CD4-positive, CD25-positive, alpha-beta regulatory T cell (primary cell): Measurements from ENCODE around the gene OR51F2. TPM values are rescaled to one million over a fixed set of nuclear protein-coding genes. Genes with fewer than 3 reads are reported as not detected.

Experiments used
- ATAC-seq, 2 donors: fragments of 150-1000 bp; cut with Tn5 transposase; one replicate each; pipeline ENCODE4 v1.10.0; 2021; ENCODE audit warnings: low read depth in 2 of 2, moderate number of reproducible peaks in 2 of 2, moderate library complexity in 1 of 2
- DNase-seq, 3 donors: peaks; one replicate each; pipeline versions ENCODE4 v3.0.0 to v3.0.0-alpha.2; 2012 to 2022; ENCODE audit warnings: mixed read lengths in 1 of 3
- H3K27ac ChIP-seq: one replicate; pipeline ENCODE4 v1.7.0; 2013; ENCODE audit warnings: mild to moderate bottlenecking, low read length; ENCODE audit not compliant: insufficient read depth, poor library complexity, severe bottlenecking
- H3K27me3 ChIP-seq: one replicate; pipeline ENCODE4 v1.7.0; 2013; ENCODE audit warnings: low read length; ENCODE audit not compliant: control insufficient read depth, insufficient read depth
- H3K36me3 ChIP-seq: one replicate; pipeline ENCODE4 v1.7.0; 2013; ENCODE audit warnings: mild to moderate bottlenecking, low read length, moderate library complexity; ENCODE audit not compliant: control insufficient read depth, insufficient read depth
- H3K4me1 ChIP-seq: 2 replicates; pipeline ENCODE4 v1.7.0; 2013; ENCODE audit warnings: mild to moderate bottlenecking, low read length; ENCODE audit not compliant: insufficient read depth, control insufficient read depth, poor library complexity, severe bottlenecking
- H3K4me3 ChIP-seq: one replicate; pipeline ENCODE4 v1.7.0; 2013; ENCODE audit warnings: low read depth, mild to moderate bottlenecking, low read length, moderate library complexity
- H3K9me3 ChIP-seq, 2 experiments: 1 replicate in 1 of 2; 2 replicates in 1 of 2; pipeline ENCODE4 v1.7.0; 2013; ENCODE audit warnings: low read length in 2 of 2, mild to moderate bottlenecking in 1 of 2, moderate library complexity in 1 of 2; ENCODE audit not compliant: control insufficient read depth in 2 of 2
- H3K27ac Mint-ChIP-seq, 3 donors: one replicate each; pipeline ENCODE4 v1.8.0; 2020 to 2022; ENCODE audit warnings: mild to moderate bottlenecking in 3 of 3, mixed read lengths in 3 of 3, moderate library complexity in 2 of 3
- H3K27me3 Mint-ChIP-seq: one replicate; pipeline ENCODE4 v1.8.0; 2022; ENCODE audit warnings: mild to moderate bottlenecking, mixed read lengths
- H3K36me3 Mint-ChIP-seq: one replicate; pipeline ENCODE4 v1.8.0; 2020; ENCODE audit warnings: mixed read lengths
- H3K4me1 Mint-ChIP-seq, 4 donors: one replicate each; pipeline ENCODE4 v1.8.0; 2020 to 2022; ENCODE audit warnings: mixed read lengths in 4 of 4, mild to moderate bottlenecking in 1 of 4
- H3K4me3 Mint-ChIP-seq, 4 donors: one replicate each; pipeline ENCODE4 v1.8.0; 2020 to 2022; ENCODE audit warnings: mild to moderate bottlenecking in 4 of 4, mixed read lengths in 4 of 4, moderate library complexity in 3 of 4
- H3K9me3 Mint-ChIP-seq, 7 donors: one replicate each; pipeline ENCODE4 v1.8.0; 2020 to 2022; ENCODE audit warnings: mixed read lengths in 7 of 7, mild to moderate bottlenecking in 3 of 7, moderate library complexity in 2 of 7
- polyA plus RNA-seq, 4 donors: library from polyadenylated mRNA; unstranded; fragments of 300-500 nt; fragmentation: Illumina TruSeq; gene quantifications; one replicate each; pipeline ENCODE4 v1.2.3, GENCODE V29; 2021
- total RNA-seq: library from RNA; stranded (reverse); gene quantifications from one replicate; pipeline ENCODE4 v1.2.3, GENCODE V29; 2022

OR51F2 gene
- total and polyA plus RNA-seq, 5 donors from 2014 or later: not detected

DNA sequence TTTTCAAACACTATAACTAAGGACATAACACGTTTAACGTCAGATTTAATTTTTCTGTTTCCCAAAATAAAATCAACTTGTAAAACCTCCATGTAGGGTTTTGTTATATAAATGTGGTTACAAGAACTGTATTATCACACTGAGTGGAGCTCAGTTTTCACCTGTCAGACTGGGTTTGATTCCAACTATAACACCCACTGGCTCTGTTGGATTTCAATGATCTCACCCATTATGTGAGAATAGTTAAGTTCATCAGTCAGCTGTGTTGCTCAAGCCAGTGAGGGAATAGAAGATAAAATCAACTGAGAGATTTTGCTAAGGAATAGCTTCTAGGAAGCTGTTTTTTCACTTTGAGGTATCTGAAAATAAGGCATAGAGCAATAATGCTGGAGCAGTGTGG is 11.9 kb upstream of the OR51F2 start:
- H3K4me3 ChIP-seq: no peak overlapping the region
- ATAC-seq (no peak), DNase-seq (no peak)
- H3K4me1 ChIP-seq: no peaks in the 10 kb centered on the region
- no peaks in the 10 kb centered on the region for H3K27me3 Mint-ChIP-seq
- no peaks in the 10 kb centered on the region for H3K36me3 ChIP-seq
- peaks cover 0 to 4% (median 0%) of the 10 kb centered on the region in 7 donors for H3K9me3 Mint-ChIP-seq
- H3K36me3 Mint-ChIP-seq: no peaks in the 10 kb centered on the region
- no peaks in the 10 kb centered on the region for H3K4me1 Mint-ChIP-seq
- no peaks in the 10 kb centered on the region for H3K9me3 ChIP-seq
- H3K4me3 Mint-ChIP-seq: no peak overlapping the region
- no peak overlapping the region for H3K27ac ChIP-seq
- H3K27me3 ChIP-seq: no peaks in the 10 kb centered on the region
- no peak overlapping the region for H3K27ac Mint-ChIP-seq

DNA sequence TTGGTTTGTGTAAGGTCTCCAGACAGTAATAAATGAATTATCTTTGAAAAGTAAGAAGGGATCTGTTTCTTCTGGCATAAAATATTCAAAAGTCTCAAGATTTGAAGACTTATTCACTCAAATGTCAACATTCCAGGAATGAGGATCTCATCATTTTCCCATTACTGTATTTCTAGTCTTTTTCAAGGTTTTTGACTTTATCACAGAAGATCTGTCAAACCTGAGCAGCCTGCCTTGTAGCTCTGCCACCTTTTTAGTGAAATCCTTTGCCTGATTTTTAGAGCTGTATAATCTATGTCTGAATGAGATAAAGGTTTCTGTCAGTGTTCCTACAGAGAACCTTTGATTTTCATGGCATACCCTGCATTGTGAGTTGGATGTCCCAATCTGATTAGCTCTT is 4.0 kb downstream of the OR51F2 start:
- H3K4me1 ChIP-seq: no peaks in the 10 kb centered on the region
- no peak overlapping the region for H3K4me3 ChIP-seq
- Mint-ChIP-seq H3K27ac (no peak overlapping the region), H3K36me3 (no peaks in the 10 kb centered on the region), H3K4me3 (no peak overlapping the region), H3K4me1 (no peaks in the 10 kb centered on the region), H3K9me3 (peaks cover 0 to 3% (median 0%) of the 10 kb centered on the region in 7 donors), H3K27me3 (no peaks in the 10 kb centered on the region)
- H3K27me3 ChIP-seq: no peaks in the 10 kb centered on the region
- ATAC-seq: no peak
- no peaks in the 10 kb centered on the region for H3K36me3 ChIP-seq
- H3K27ac ChIP-seq: no peak overlapping the region
- no peak for DNase-seq
- H3K9me3 ChIP-seq: no peaks in the 10 kb centered on the region

DNA sequence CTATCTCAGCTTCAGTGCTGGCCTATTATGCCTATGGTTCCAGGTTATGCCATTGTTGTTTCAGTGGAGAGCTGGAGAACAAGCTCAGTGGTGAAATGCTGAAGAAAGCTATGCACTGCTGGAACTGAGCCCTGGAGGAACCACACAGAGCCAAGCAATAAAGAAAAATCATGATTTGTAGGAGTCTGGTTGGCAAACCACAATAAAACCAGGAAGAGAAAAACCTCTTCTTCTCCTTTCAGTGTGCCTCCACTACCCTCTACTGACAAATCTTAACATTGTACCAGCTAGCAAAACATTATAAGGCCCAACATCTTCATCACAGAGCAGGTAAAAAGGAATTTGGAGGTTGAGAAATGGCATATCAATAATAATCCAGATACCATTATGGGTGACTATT is 5.3 kb downstream of the OR51F2 start:
- Histone ChIP-seq H3K27ac (no peak overlapping the region), H3K4me1 (no peaks in the 10 kb centered on the region), H3K9me3 (no peaks in the 10 kb centered on the region), H3K36me3 (no peaks in the 10 kb centered on the region), H3K4me3 (no peak overlapping the region), H3K27me3 (no peaks in the 10 kb centered on the region)
- no peak for ATAC-seq
- H3K9me3 Mint-ChIP-seq: peaks cover 0 to 3% (median 0%) of the 10 kb centered on the region in 7 donors
- DNase-seq: no peak
- H3K27ac Mint-ChIP-seq: no peak overlapping the region
- H3K4me1 Mint-ChIP-seq: no peaks in the 10 kb centered on the region
- H3K4me3 Mint-ChIP-seq: no peak overlapping the region
- no peaks in the 10 kb centered on the region for H3K36me3 Mint-ChIP-seq
- no peaks in the 10 kb centered on the region for H3K27me3 Mint-ChIP-seq

DNA sequence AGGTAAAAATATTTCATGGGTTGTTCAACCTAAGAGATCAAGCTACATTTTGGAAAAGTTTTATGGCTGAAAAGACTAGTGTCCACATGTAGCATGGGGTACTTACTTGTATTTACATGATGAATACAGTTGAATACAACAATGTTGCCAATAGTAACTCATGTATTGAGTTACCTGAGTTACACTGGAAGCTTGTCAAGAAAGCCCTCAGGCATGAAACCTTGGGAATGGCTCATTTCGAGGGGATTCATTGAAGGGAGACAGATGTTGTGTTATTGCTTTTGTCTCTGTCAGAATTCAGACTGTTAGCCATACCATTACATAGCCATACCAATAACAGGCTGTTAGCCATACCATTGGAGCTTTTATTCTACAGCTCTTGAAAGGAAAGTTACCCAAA is 9.2 kb downstream of the OR51F2 start:
- ATAC-seq (no peak), DNase-seq (no peak)
- no peaks in the 10 kb centered on the region for H3K4me1 ChIP-seq
- H3K4me3 ChIP-seq: no peak overlapping the region
- no peaks in the 10 kb centered on the region for H3K27me3 ChIP-seq
- H3K36me3 ChIP-seq: no peaks in the 10 kb centered on the region
- Mint-ChIP-seq H3K4me3 (no peak overlapping the region), H3K27ac (no peak overlapping the region), H3K27me3 (no peaks in the 10 kb centered on the region), H3K9me3 (peaks cover 0 to 4% (median 0%) of the 10 kb centered on the region in 7 donors), H3K4me1 (no peaks in the 10 kb centered on the region), H3K36me3 (no peaks in the 10 kb centered on the region)
- H3K9me3 ChIP-seq: no peaks in the 10 kb centered on the region
- H3K27ac ChIP-seq: no peak overlapping the region

DNA sequence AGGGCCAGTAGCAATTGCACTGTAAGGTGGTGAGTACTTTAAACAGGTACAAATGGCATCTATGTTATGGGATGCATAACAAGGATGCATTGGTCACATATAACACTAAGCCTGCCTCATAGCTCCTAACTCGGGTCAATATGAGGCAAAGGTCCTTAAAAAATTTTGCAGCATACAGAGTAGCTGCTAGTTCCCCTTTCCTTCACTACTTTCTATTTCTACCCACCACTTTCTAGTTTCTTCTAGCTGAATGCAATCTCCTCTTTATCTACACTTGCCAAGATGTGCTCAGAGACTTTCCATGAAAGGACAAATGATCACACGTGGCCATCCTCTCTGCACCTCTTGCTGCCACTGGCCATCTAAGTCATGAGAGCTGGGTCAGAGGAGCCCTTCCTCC is 9.8 kb downstream of the OR51F2 start:
- H3K4me3 Mint-ChIP-seq: no peak overlapping the region
- Histone ChIP-seq H3K9me3 (no peaks in the 10 kb centered on the region), H3K4me1 (no peaks in the 10 kb centered on the region), H3K36me3 (no peaks in the 10 kb centered on the region), H3K27me3 (no peaks in the 10 kb centered on the region), H3K4me3 (no peak overlapping the region), H3K27ac (no peak overlapping the region)
- H3K4me1 Mint-ChIP-seq: no peaks in the 10 kb centered on the region
- no peak for ATAC-seq
- no peaks in the 10 kb centered on the region for H3K27me3 Mint-ChIP-seq
- H3K27ac Mint-ChIP-seq: no peak overlapping the region
- peaks cover 0 to 2% (median 0%) of the 10 kb centered on the region in 7 donors for H3K9me3 Mint-ChIP-seq
- DNase-seq: no peak
- no peaks in the 10 kb centered on the region for H3K36me3 Mint-ChIP-seq

DNA sequence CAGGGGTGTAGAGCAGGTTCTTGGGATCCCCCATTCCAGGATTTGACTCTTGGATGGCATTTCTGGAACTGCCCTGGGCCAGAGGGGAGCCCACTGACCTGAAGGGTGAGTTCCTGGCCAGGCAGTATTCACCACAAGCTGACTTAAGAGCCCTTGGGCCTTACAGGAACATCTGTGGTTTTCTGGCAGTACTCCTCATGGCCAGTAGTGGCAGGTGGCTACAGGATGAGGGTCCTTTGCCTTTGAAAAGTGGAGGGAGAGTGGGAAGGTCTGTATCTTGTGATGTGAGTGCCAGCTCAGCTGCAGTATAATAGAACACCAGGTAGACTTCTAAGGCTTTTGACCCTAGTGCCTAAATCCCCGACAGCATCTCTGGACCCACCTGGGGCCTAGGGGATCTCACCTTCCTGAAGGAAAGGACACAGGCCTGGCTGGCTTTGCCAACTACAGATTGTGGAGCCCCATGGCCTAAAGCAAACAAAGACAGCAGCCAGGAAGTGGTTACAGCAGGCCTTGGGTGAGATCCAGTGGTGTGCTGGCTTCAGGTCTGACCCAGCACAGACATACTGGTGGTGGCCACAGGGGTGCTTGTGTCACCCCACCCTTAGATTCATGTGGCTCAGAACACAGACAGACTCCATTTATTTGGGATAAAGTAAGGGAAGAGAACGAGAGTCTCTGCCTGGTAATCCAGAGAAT is 18.9 kb downstream of the OR51F2 start:
- ATAC-seq: no peak
- Mint-ChIP-seq H3K27me3 (peaks cover 4% of the 10 kb centered on the region), H3K9me3 (peaks cover 0 to 5% (median 0%) of the 10 kb centered on the region in 7 donors), H3K4me3 (no peak overlapping the region), H3K36me3 (no peaks in the 10 kb centered on the region), H3K4me1 (no peaks in the 10 kb centered on the region), H3K27ac (no peak overlapping the region)
- H3K27ac ChIP-seq: no peak overlapping the region
- DNase-seq: no peak
- H3K27me3 ChIP-seq: no peaks in the 10 kb centered on the region
- no peak overlapping the region for H3K4me3 ChIP-seq
- H3K4me1 ChIP-seq: no peaks in the 10 kb centered on the region
- no peaks in the 10 kb centered on the region for H3K36me3 ChIP-seq
- no peaks in the 10 kb centered on the region for H3K9me3 ChIP-seq

DNA sequence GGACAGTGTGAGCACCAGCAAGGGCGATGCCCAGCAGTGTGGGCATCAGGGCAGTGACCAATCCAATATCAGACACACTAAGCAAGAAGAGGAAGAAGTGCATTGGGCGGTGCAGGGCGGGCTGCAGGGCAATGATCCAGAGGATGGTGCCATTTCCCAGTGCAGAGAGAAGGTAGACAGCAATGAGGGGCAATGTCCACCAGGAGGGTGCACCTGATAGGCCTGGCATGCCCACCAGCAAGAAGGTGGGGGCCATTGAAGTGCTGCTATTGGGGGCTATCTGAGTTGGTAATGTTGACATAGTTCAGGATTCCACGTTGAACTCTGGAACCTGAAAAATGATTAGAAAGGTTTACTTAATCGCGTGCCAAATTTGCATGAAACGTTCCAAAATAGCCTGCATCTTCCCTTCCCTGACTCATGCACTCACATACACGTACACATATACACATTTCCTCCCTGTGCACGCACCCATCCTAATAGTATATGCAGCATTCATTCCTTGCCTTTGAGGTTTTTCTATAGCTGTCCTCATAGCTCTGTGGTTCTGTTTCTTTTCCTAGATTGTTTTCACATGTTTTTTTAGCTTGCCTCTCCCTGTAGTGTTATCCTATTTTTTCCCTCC is 27.9 kb downstream of the OR51F2 start, which contains the start of gene OR51S1:
TSS of gene OR51S1 (minus strand) at position 301 of the 625 bp plus-strand sequence. CDS start at position 301, 0 bp downstream.
- Histone ChIP-seq H3K27me3 (no peaks in the 10 kb centered on the region), H3K9me3 (no peaks in the 10 kb centered on the region), H3K36me3 (no peaks in the 10 kb centered on the region), H3K27ac (no peak within 1 kb of the TSS), H3K4me3 (no peak within 1 kb of the TSS), H3K4me1 (no peaks in the 10 kb centered on the region)
- no peak within 1 kb of the TSS for H3K27ac Mint-ChIP-seq
- no peak within 1 kb of the TSS for H3K4me3 Mint-ChIP-seq
- no peak for DNase-seq
- no peak for ATAC-seq
- H3K9me3 Mint-ChIP-seq: peaks cover 0 to 5% (median 0%) of the 10 kb centered on the region in 7 donors
- no peaks in the 10 kb centered on the region for H3K36me3 Mint-ChIP-seq
- H3K27me3 Mint-ChIP-seq: peaks cover 4% of the 10 kb centered on the region
- H3K4me1 Mint-ChIP-seq: no peaks in the 10 kb centered on the region

DNA sequence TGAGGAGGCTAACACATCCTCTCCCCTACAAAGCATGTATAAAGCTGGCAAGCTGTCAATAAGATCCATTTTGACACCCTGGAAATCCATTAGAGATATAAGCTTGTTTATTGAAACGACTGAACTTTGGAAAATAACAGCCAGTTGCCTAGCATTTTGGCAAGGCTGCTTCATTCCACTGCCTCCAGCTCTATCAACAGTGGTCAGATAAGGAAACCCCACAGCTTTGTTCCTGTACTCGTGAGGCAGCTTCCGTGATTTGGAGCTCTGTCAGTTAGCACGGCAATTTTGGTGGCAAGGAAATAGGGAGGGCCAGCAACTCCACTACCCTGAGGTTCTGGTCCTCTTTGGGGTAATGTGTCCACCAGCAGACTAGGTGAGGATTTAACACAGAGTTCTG is 29.9 kb downstream of the OR51F2 start:
- Mint-ChIP-seq H3K27ac (no peak overlapping the region), H3K4me1 (no peaks in the 10 kb centered on the region), H3K9me3 (peaks cover 0 to 9% (median 1%) of the 10 kb centered on the region in 7 donors), H3K36me3 (no peaks in the 10 kb centered on the region), H3K27me3 (peaks cover 2% of the 10 kb centered on the region), H3K4me3 (no peak overlapping the region)
- DNase-seq (no peak), ATAC-seq (no peak)
- no peak overlapping the region for H3K4me3 ChIP-seq
- no peaks in the 10 kb centered on the region for H3K36me3 ChIP-seq
- no peaks in the 10 kb centered on the region for H3K27me3 ChIP-seq
- H3K27ac ChIP-seq: no peak overlapping the region
- H3K4me1 ChIP-seq: no peaks in the 10 kb centered on the region
- H3K9me3 ChIP-seq: no peaks in the 10 kb centered on the region
